ENCODE data around the gene NR3C2.
A peak's percentile ranks its signal among the peaks of the same experiment; 100 is the strongest.

Gene NR3C2

DNA sequence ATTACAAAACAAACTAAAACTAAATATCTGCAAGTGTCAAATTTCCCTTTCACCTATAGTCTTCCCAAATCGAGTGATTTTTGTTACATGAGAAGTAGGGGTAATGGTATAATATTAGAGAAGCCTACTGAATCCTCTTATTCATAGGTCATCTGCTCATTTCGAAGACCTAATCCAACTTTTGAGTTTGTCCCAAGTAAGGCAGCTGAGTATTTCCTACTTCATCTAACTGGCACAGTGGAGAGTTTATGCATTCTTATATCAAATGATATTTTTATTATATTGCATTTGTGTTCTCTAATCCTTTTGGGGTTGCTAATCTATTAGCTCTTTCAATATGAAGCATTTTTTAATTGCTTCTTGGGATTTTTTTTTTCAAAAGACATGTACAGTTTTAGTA is 7.7 kb upstream of the NR3C2 start:
- DNase-seq (ENCODE audit: low read depth, low spot score): no peak
- no peak overlapping the region for H3K4me3 ChIP-seq
- H3K9ac ChIP-seq (ENCODE audit: insufficient read length): no peak overlapping the region
- H3K27ac ChIP-seq: no peak overlapping the region
- H3K9me3 ChIP-seq (ENCODE audit: low read depth, low read length): no peaks in the 10 kb centered on the region
- TF ChIP-seq EZH2 (IDR thresholded peaks at IDR 0.05) (no peak), POLR2AphosphoS5 (IDR thresholded peaks at IDR 0.05; ENCODE audit: borderline replicate concordance, low read depth, low read length) (no peak), FOXP2 (optimal IDR thresholded peaks at IDR 0.05; ENCODE audit: control extremely low read depth, extremely low read length, insufficient read depth) (no peak)
- H3K36me3 ChIP-seq (ENCODE audit: insufficient read depth, low read length): no peaks in the 10 kb centered on the region

DNA sequence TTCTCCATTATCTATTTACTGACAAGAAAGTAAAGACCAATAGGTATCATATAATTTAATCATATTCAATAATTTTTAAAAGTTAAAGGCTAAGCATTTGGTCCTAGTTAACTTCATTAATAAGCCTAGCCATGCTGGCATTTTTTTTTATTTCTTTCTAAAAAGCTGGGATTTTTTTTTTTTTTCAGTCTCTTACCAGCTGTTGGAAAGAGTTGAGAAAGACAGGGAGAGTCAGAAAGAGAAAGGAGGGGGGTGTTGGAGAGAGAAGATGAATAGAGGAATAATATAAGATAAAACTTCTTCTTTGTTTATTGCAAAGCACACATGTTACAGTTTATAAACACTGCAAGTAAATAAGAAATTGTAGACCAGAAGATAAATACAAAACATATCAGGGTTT is 5.9 kb upstream of the NR3C2 start:
- TF ChIP-seq EZH2 (IDR thresholded peaks at IDR 0.05) (no peak), FOXP2 (optimal IDR thresholded peaks at IDR 0.05; ENCODE audit: control extremely low read depth, extremely low read length, insufficient read depth) (no peak), POLR2AphosphoS5 (IDR thresholded peaks at IDR 0.05; ENCODE audit: borderline replicate concordance, low read depth, low read length) (no peak)
- Histone ChIP-seq H3K4me3 (peak overlapping the region; percentile 65), H3K27ac (peak overlapping the region; percentile 46; the same call in 1 of the 2 replicates), H3K9ac (ENCODE audit: insufficient read length) (peak overlapping the region; percentile 30), H3K9me3 (ENCODE audit: low read depth, low read length) (no peaks in the 10 kb centered on the region), H3K36me3 (ENCODE audit: insufficient read depth, low read length) (no peaks in the 10 kb centered on the region)
- DNase-seq (ENCODE audit: low read depth, low spot score): no peak

DNA sequence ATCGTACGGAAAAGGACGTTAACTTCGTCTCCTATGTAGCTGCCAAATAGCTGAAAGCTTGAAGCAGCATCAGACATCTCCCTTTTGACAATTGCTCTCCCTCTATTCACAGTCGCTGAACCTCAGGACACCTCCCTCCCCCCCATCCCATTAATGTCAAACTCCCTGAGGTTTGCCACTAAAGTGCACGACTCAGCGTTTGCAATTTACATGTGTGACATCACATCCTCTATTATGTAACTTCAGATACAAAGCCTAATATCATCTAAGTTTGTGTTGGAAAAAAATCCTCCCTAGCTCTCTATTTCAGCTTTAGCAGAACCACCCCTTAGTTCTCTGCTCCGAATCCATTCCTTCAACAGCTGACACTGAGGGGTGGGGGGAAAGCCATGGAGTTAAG is 5.5 kb upstream of the NR3C2 start:
- TF ChIP-seq EZH2 (IDR thresholded peaks at IDR 0.05) (no peak), POLR2AphosphoS5 (IDR thresholded peaks at IDR 0.05; ENCODE audit: borderline replicate concordance, low read depth, low read length) (no peak), FOXP2 (optimal IDR thresholded peaks at IDR 0.05; ENCODE audit: control extremely low read depth, extremely low read length, insufficient read depth) (no peak)
- no peaks in the 10 kb centered on the region for H3K9me3 ChIP-seq (ENCODE audit: low read depth, low read length)
- no peaks in the 10 kb centered on the region for H3K36me3 ChIP-seq (ENCODE audit: insufficient read depth, low read length)
- peak overlapping the region; percentile 30 for H3K9ac ChIP-seq (ENCODE audit: insufficient read length)
- H3K27ac ChIP-seq: peak overlapping the region; percentile 46; the same call in 1 of the 2 replicates
- peak; percentile 61 for DNase-seq (ENCODE audit: low read depth, low spot score)
- H3K4me3 ChIP-seq: peak overlapping the region; percentile 65

DNA sequence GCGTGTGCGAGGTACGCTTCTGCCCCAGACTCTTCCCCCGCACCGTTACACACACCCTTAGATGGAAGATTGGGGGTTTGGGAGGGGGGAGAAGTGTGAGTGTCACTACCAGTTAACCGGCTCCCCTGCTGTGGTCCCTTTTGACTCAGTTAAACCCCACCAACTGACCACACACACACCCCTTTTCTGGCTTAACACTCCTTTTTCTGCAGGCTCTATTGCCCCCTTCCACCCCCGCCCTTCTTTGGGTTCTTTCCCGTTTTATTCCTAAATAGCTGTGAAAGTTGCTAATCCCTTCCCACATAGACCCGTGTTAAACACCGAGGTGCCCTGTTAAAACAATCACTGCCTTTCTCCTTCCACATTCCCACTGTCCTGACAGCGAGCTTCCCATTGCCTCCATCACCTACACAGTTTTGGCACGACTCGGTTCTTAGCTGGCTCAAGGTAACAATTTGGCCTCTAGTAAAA is 3.7 kb upstream of the NR3C2 start:
- Histone ChIP-seq H3K4me3 (peak overlapping the region; percentile 78), H3K27ac (no peak overlapping the region), H3K9me3 (ENCODE audit: low read depth, low read length) (no peaks in the 10 kb centered on the region), H3K9ac (ENCODE audit: insufficient read length) (no peak overlapping the region), H3K36me3 (ENCODE audit: insufficient read depth, low read length) (no peaks in the 10 kb centered on the region)
- no peak for DNase-seq (ENCODE audit: low read depth, low spot score)
- no peak for TF ChIP-seq FOXP2 (optimal IDR thresholded peaks at IDR 0.05; ENCODE audit: control extremely low read depth, extremely low read length, insufficient read depth)
- TF ChIP-seq EZH2 (IDR thresholded peaks at IDR 0.05): no peak
- no peak for TF ChIP-seq POLR2AphosphoS5 (IDR thresholded peaks at IDR 0.05; ENCODE audit: borderline replicate concordance, low read depth, low read length)

DNA sequence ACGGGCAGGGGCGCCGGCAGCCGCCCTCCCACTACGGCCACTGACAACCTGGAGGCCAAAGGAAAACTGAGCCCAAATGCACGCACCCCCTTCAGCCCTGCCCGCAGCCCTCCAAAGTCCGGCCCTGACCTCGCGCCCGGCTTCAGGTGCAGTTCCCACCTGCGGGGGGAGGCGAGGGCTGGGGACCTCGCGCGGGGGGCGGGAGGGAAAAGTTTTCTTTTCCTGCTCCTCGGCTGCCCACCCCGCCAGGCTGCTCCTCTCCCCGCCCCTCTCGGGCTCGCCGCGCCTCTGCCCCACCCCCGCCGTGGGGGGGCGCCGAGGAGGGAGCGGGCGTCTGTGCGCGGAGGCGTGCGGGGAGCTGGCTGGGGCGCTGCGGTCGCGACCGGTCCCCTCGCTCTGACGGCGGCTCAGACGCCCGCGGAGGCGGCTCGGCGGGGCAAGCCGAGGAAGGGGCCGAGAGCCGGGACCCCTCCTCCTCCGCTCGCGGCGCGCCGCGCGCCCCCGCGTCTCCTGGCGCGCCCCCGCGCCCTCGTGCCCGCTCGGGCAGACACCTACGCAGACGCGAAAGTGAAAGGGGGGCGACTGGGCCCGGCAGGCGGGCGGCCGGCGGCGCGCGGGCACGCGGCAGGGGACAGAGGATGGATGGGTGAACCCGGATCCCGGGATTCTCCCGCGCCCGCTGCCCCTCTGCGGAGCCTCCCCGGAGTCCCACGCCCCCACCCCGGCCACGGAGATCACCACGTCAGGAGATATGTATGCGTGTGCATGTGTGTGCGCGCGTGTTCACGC is 3.1 kb upstream of the NR3C2 start:
- no peak overlapping the region for H3K9ac ChIP-seq (ENCODE audit: insufficient read length)

DNA sequence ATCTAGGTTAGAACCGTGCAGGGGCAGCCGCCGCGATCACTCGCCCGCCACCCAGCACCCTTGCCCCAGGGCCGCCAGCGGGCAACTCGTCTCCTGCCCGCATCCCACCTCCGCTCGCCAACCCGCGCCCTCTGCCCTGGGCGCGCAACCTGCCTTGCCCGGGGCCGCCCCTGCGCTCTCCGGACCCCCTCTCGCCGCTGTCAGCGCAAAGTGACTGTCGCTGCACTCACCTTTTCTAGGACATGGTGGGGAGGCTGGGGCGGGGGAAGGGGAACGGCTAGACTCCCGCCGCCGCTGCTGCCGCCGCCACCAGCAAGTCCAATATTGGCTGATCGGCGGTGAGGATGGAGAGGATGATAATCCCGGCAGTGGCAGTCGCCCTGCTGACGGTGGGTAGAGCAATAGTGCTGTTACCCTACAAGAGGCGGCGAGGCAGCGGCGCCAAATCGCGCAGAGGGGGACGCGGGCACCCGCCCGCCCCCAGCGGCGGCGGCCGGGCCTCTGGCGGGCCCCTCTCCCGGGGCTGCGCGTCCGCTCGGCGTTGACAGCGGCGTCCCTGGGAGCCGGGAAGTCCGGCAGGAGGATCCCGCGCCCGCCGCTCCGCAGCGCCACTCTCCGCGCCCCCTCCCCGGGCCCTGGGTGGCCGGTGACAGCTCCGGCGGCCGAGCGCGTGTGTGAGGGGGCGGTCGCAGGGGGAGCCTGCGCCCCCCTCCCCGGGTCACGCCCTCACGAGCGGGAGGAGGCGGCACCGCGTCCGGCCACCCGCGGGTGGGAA is 2.3 kb upstream of the NR3C2 start:
- Histone ChIP-seq H3K9me3 (ENCODE audit: low read depth, low read length) (no peaks in the 10 kb centered on the region), H3K9ac (ENCODE audit: insufficient read length) (no peak overlapping the region), H3K27ac (no peak overlapping the region), H3K4me3 (peak overlapping the region; percentile 78), H3K36me3 (ENCODE audit: insufficient read depth, low read length) (no peaks in the 10 kb centered on the region)
- no peak for DNase-seq (ENCODE audit: low read depth, low spot score)
- TF ChIP-seq POLR2AphosphoS5 (IDR thresholded peaks at IDR 0.05; ENCODE audit: borderline replicate concordance, low read depth, low read length) (no peak), FOXP2 (optimal IDR thresholded peaks at IDR 0.05; ENCODE audit: control extremely low read depth, extremely low read length, insufficient read depth) (no peak), EZH2 (IDR thresholded peaks at IDR 0.05) (no peak)

More for the DNA sequence above, 3.1 kb upstream of the NR3C2 start:
- H3K36me3 ChIP-seq (ENCODE audit: insufficient read depth, low read length): no peaks in the 10 kb centered on the region
- H3K27ac ChIP-seq: no peak overlapping the region
- peak overlapping the region; percentile 78 for H3K4me3 ChIP-seq
- TF ChIP-seq FOXP2 (optimal IDR thresholded peaks at IDR 0.05; ENCODE audit: control extremely low read depth, extremely low read length, insufficient read depth): no peak
- no peak for TF ChIP-seq POLR2AphosphoS5 (IDR thresholded peaks at IDR 0.05; ENCODE audit: borderline replicate concordance, low read depth, low read length)
- no peak for TF ChIP-seq EZH2 (IDR thresholded peaks at IDR 0.05)
- no peak for DNase-seq (ENCODE audit: low read depth, low spot score)
- H3K9me3 ChIP-seq (ENCODE audit: low read depth, low read length): no peaks in the 10 kb centered on the region

DNA sequence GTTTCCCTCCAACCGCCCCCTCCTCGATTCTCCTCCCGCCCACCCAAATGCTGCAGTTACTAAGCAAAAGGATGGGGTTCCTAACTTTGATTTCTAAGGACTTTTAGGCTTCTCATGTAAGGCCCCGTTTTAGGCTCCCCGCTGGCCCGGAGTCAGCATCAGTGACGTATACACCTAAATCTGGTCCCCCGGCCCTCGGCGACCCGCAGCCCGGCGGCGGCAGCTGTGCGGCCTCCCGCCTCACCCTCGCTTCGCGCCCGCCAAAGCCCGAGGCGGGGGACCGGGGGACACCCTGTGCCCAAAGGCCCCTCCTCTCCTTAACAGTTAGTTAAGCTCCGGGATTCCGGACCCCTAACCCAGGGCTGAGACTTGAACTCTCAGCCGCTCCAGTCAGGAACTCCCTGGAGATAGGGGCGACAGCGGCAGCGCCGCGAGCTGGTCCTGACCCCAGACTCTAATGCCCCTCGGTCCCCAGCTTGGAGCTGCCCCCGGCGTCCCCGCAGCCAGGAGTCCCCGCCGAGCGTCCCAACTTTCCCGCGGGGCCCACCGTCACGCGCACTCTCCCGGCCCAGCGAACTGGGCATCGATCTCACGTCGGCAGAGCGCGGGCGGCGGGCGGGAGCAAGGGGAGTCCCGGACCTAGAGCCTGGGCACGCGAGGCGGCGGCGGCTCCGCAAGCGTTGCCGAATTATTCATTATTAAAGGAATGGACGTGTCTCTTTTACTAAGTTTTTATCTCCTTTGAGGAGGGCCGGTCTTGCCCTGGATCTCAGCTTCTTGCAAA is 1.5 kb upstream of the NR3C2 start:
- H3K9me3 ChIP-seq (ENCODE audit: low read depth, low read length): no peaks in the 10 kb centered on the region
- TF ChIP-seq EZH2 (IDR thresholded peaks at IDR 0.05): no peak
- TF ChIP-seq FOXP2 (optimal IDR thresholded peaks at IDR 0.05; ENCODE audit: control extremely low read depth, extremely low read length, insufficient read depth): no peak
- no peak for TF ChIP-seq POLR2AphosphoS5 (IDR thresholded peaks at IDR 0.05; ENCODE audit: borderline replicate concordance, low read depth, low read length)
- no peaks in the 10 kb centered on the region for H3K36me3 ChIP-seq (ENCODE audit: insufficient read depth, low read length)
- no peak overlapping the region for H3K27ac ChIP-seq
- no peak for DNase-seq (ENCODE audit: low read depth, low spot score)
- no peak overlapping the region for H3K9ac ChIP-seq (ENCODE audit: insufficient read length)
- H3K4me3 ChIP-seq: peak overlapping the region; percentile 78
